Stimulated activated CD8-positive, alpha-beta memory T cell treated with anti-CD3 and anti-CD28 coated beads, Interleukin-12 subunit alpha, Interleukin-12 subunit beta, amount 100 ng/mL, for 24 hours (primary cell): ENCODE data around the gene CORO2A.
"Not testable (repeated sequence)": the region's sequence is repeated elsewhere in the genome, so short reads cannot be mapped to it uniquely, and the experiment has no call there.

Experiments
- DNase-seq: peaks from one replicate; pipeline ENCODE4 v3.0.0-alpha.2; 2020; ENCODE audit errors: extremely low read depth

The CORO2A gene

DNA sequence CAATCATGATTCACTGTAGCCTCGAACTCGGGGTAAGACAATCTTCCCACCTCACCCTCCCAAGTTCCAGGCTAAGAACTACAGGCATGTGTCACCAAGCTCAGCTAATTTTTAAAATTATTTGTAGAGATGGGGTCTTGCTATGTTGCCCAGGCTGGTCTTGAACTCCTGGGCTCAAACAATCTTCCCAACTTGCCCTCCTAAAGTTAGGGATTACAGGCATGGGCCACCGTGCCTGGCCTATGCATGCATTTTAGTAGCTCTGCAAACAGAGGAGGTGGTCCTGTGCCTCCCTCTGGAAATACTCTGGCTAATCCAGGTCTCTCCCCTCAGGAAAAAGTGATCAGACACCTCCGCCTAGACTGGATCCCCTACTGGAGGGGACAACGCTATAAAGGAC lies 51.9 kb downstream of the CORO2A start:
- no peak for DNase-seq

DNA sequence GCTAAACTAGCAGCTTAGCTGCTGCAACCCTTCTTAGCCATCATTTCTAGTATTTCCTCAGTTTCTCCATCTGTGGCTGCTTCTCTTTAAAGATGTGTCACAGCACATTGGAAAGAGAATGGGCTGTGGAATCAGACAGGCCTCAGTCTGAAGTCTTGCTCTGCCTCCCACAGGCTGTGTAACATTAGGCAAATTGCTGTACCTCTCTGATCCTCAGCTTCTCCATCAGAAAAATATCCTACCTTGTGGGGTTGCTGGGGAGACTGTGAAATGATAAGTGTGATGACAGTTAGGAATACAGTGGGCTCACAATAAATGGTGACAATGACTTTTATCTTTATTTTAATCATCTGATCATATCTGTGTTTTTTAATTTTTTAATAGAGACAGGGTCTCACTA lies 55.9 kb downstream of the CORO2A start:
- no peak for DNase-seq

DNA sequence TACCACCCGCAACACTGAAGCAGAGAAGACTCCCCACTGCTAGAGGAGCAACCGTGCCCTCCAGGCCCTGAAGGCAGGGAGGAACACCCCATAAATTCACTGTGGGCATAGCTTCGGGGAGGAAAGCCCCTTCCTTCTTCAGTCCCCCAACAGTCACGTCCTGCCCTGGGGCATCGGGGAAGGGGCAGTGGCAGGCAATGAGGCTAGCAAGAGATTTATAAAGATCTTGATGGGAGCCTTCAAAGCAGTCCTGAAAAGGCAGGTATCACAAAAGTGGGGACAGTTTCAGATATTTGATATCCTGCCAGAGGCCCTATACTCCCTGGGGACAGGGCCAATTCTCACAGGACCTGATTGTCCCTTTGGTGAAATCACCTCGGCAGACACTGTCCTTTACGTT lies 56.5 kb downstream of the CORO2A start:
- DNase-seq = no peak

DNA sequence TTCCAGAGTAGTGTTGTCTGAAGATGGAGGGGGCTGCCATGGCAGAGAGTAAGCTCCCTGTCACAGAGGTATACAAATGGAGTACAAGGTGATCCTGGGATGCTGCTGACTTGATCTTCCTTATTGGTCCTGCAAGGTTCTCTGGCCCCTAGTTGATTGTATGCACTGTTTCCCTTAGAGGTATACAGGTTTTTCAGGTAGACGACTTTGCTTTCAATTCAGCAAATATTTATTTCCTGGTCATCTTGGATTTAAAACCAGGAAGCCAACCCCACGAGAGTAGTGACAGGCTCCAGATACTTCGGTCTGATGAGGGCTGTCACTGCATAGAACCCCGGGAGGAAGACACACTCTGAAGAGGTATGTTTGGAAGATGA lies 56.9 kb downstream of the CORO2A start:
- no peak for DNase-seq

DNA sequence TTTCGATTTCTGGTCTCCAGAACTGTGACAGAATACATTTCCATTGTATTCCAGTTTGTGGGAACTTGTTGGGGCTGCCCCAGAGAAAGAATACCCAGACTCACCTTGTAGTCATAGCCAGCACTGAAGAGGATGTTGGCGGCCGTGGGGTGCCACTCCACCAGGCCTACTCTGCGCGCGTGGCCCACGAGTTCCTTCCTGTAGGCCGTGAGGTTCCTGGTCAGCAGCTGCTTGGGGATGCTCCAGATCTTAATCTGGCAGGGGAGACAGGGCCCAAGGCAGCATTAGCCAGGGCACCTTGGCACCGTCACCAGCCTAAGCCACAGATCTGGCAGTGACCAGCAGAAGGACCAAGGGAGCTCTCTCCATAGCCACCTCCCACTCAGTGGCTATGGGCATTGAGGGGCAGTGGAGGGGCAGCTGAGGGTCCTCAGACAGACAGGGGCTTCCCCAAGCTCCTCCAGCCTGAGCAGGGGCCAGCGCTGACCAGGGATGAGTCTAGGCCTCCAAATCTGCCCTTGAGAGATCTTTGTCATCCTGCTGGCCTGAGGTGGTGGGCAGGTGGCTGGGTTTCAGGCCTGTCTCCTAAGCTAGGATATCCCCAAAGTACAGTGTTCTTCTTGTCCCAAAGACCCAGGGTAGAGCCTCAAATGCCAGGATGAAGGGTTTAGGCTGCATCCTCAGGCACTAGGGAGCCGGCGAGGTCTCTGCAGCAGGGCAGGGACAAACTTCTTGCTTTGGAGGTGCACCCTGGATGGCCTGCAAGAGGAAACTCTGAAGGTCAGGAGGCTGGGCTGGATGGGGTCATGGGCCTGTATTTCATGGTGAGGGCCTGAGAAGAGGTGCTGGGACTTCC lies 57.5 kb downstream of the CORO2A start:
- no peak for DNase-seq

DNA sequence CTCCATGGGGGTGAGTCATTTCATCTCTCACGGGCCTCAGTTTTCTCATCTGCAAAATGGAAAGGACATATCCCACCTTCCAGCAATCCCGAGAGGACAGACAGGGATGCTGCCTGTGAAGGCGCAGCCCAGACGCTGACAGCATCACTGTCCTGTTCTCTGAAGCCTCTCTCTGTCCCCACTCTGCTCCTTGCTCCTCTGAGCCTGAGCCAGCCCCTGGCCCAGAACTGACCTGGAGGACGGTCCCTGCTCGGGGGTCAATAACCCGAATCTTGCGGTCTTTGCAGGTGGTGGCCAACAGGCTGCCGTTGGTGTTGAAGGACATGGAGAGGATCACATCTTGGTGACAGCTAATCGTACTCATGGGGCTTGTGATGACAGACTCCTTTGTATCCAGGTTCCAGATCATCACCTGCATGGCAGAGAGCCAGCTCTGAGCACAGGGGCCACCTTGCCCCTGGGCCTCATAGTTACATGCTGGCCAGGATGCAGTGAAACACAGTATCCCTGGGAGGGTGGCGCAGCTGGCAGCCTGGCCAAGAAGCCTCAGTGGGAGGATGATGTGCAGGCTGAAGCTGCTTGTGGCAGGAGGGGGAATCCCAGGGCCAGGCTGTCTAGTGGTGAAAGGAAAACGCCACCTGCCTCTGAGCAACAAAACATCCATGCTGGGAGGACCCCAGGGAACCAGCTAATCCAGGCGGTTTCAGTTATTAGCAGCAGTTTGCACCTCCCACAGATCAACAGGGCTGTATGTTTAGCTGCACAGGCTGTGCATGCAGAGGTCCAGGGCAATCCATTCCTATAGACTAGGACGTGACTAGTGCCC lies 59.4 kb downstream of the CORO2A start:
- DNase-seq = no peak

DNA sequence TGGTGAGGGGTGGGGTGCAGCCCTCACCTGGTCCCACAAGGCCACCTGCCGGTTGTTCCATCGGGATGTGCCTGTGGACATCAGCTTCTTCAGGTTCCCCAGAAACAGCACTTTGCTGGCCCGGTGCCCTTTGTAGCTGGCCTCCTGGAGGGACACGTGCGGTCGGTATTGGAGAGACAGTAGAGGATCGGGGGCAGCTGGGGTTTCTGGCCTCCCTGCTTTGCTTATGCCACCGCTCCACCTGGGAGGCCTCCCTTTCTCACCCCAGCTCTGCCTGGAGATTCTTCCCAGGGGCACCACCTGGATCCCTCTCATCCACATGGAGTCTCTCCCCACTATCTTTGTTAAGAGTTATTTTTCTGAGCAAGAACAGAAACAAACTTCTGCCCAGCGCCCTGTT lies 60.3 kb downstream of the CORO2A start:
- DNase-seq = no peak

DNA sequence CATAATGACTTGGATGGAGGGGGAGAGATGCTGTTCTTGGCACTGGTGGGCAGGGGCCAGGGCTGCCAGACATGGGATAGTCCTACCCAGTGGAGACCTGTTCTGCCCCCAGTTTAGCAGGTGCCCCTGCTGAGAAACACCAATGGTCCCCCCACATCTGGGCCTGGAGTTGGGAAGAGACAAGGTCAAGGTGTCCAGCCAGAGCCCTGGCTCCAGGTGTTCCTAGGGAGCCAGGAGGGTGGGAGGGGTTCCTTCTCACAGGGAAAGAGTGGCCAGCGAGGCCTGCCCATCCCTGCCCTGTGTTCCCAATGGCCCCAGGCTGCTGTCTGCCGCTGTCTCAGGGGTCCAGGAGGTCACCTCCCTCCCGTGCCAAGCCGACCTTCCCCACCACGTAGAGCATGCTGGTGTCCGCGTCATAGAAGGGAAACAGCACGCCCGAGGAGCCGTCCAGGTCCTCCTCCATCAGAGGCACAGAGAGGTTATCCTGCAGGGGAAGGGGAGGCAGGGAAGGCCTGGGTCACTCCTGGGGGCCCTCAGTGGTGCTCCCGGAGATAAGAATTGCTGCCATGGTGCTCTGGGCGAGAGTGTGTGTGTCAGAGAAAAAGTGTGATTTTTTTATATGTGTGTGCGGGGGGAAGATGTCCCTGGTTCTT lies 61.7 kb downstream of the CORO2A start:
- no peak for DNase-seq

DNA sequence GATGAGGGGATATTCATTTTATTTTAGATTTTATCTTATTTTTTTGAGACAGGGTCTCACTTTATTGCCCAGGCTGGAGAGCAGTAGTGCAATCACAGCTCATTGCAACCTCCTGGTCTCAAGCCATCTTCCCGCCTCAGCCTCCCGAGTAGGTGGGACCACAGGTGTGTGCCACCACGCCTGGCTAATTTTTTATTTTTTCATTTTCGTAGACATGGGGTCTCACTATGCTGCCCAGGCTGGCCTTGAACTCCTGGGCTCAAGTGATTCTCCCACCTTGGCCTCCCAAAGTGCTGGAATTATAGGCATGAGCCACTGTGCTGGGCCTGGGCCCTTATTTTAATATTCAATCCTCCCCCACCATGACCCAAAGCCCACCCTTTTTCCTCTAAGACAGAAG lies 62.4 kb downstream of the CORO2A start:
- DNase-seq = not testable (repeated sequence)

DNA sequence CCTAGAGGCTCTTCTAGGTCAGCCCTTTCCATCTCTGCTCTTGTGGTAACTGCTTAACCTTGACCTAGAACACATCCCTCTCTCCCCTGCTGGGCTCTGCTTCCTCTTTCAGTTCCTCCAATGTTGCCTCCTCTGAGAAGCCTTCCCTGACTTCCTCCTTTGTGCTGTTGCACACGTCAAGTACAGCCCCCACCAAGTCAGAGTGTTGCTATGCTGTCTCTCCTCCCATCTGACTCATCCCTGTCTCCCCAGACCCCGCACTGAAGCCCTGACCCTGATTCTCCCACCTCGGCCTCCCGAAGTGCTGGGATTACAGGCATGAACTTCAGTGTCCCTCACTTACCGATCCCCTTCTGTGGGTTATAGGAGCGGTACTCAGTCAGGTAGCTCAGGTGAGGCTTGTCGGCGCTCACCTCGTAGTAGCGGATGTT lies 63.0 kb downstream of the CORO2A start:
- no peak for DNase-seq

DNA sequence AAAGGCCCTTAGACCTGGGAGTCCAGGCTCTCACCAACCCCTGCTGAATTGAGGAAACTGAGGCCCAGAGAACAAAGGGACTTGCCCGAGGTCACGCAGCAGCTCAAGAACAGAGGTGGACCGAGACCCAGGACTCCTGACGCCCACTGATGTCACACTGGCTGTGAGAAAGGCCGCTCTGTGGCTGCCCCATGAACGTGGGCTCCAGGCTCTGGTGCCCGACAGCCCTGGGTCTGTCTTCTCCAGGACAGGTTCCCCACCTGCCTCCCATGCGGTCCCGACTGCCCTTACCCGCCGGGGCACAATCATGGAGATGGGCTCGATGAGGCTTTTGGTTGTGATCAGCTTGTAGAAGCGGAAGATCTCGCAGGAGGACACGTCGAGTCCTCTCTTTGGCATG lies 64.1 kb downstream of the CORO2A start:
- DNase-seq = no peak

DNA sequence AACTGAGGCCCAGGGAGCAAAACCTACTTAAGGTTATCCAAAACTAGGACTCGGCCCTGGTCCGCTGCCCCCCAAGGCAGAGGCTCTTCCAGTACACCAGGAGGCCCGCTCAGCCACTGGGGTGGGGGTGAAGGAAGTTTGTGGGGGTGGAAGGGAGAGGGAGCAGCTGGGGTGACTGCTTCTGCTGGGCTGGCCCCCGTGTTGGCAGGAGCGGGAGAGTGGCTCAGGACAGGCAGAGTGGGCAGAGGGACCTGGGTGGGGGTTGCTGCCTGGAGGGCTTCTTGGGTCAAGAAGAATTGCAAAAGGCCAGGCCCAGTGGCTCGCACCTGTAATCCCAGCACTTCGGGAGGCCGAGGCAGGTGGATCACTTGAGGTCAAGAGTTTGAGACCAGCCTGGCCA lies 65.2 kb downstream of the CORO2A start:
- no peak for DNase-seq

DNA sequence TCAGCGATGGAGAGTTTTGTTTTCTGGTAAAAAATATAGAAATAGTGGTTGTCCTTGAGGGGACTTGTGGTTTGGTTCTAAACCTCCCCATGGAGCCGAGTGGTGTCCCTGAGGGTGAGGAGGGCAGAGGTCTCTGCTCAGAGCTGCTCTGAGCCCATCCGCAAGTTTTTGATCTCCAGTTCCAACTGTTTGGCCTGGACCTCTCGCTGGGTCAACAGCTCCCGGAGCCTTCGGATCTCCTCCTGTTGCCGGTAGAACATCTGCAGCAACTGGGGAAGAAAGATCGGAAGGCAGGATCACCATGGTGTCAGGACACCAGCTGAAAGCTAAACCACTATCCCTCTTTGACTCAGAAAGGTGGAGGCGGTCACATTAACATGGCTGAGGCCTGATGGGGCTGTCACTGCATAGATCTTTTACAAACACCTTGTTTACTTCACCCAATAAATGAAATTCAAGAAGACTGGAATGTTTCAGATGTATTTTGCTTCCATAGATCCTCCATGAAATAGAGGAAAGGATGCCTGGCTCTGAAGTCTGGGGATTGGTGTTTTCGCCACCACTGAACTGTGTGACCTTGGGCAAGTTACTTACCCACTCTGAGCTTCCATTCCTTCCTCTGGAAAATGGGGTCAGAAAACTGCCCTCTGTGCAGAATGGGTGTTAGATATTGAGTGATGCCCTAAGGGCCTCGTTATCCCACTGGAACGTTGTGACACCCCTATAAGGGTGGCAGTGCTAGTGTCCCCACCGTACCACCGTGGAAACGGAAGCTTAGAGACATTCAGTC lies 67.6 kb downstream of the CORO2A start:
- DNase-seq = no peak

DNA sequence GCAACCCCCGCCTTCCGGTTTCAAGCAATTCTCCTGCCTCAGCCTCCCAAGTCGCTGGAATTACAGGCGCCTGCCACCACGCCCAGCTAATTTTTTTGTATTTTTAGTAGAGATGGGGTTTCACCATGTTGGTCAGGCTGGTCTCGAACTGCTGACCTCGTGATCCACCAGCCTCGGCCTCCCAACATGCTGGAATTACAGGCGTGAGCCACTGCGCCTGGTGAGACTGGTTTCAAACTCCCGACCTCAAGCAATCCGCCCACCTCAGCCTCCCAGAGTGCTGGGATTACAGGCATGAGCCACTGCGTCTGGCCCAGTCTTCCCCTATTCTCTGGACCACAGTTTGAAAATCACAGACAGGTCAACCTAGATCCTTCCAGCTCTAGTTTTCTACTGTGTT lies 68.3 kb downstream of the CORO2A start:
- not testable (repeated sequence) for DNase-seq

DNA sequence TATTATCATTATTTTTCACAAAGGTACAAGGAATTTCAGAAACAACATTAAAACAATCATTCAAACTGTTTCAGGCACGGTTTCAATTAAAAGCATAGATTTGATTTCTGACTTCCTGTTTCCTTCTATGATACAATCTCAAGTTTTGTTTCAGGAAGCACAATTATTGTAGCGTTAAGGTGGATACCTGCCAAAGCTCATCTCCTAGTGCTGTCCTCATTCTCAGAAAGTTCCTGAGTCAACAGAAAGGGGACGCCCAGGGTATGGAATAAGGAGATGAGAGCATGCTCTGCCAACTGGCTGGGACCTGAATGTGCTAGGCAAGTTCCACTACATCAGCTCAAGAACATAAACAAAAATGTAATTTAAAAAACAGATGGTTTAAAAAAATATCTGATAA lies 71.4 kb downstream of the CORO2A start:
- DNase-seq = no peak

DNA sequence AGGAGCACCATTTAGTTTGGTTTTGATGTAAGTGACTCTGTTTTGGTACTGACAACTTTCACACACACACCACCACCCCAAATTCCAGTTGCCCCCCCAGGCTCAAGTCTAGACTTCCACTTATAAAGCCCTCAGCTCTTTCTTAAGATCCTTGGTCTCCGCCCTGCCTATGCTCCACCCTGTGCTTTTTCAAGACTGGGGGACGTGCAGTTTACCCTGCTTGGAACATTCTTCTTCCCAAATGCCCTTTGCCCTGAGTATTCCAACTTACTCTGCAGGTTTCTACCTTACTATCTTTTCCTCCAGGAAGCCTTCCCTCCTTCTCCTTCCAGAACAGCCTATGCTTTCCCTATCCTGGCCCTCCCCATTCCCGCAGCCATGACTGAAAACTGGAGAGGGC lies 72.0 kb downstream of the CORO2A start:
- no peak for DNase-seq

DNA sequence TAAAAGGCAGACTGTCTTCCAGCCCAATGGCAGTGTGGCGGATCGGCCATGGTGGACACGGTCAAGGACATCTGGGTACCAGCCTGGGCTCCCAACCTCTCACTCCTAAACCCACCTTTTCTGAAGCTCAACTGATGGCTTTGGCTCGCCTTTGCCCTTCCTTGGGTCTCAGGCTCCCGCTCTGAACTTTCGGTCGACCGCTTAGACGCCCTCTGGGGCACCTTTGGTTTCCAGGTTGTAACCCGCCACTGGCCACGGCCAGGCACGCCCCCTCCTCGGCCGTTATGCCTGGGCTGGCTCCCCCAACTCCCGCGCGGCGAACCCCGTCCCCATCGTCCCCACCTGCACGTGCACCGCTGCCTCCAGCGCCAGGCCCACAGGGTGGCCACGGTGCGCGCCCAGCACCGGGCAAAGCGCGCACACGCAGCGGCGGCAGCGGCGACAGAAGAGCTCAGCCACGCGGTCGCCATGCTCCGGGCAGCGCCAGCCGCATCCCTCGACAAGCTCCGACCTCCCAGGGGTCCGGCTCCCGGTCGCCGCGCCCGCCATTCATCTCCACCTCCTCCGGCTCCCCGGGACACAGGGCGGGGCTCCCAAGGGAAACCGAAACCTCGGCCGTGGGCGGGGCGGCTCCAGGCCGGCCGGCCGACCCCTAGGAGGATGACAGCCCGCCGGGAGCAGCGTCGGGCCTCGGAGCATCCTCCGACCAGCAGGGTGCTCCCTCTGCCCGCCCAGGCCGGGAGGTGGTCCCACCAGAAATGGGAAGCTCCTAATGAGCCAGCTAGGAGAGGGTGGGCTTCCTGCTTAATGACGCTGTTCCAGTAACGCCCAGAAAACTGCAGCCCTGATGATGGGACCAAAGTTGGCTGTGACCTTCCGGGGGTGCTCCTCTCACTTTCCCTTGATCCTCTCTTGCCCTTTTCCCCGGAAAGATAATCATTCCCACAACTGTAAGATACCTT lies 73.5 kb downstream of the CORO2A start, which contains the start of gene TRIM14:
Gene TRIM14 (minus strand): TSS at position 583 of the 962 bp plus-strand sequence. CDS start 34 bp downstream, at position 549.
- DNase-seq = peak; percentile 19

DNA sequence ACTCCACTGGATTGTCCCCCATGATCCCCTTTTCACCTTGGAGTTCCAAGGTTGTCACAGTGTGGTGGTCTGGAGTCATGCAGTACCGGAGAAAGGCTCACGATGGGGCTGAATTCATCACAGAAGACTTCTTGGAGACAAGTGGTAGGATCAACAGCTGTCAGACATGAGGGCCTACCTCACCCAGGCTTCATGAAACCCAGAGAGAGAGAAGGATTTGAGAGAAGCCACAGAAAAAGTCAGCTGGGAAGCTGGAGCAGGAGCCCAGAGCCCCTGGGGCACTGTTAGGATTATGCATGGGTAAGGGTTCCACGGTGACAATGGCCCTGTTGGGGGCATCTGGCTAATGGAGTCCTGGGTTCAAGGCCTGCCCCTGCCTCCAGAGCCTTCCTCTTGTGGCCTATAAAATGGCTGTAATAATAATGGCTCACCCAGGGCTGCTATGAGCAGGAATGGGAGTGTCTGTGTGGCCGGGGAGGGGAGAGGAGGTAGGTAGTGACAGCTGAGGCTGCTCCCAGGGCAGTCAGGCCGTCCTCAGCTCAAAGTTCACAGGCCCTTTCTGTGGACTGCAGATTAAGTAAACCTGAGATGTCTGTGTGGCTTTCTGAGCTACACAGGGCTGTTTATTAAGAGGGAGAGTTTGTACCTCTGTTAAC lies 74.3 kb downstream of the CORO2A start:
- no peak for DNase-seq

DNA sequence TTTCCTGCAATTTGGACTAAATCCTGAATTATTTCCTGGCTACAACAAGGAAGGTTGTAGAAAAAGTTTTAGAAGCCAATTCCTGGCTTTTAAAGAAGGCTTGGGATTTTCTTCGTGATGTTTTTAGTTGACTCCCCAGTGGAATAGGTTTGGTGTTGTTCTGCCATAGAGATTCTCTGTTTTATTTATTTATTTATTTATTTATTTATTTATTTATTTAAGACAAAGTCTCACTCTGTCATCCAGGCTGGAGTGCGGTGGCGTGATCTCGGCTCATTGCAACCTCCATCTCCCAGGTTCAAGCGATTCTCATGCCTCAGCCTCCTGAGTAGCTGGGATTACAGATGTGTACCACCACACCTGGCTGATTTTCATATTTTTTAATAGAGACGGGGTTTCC lies 75.3 kb downstream of the CORO2A start:
- not testable (repeated sequence) for DNase-seq

DNA sequence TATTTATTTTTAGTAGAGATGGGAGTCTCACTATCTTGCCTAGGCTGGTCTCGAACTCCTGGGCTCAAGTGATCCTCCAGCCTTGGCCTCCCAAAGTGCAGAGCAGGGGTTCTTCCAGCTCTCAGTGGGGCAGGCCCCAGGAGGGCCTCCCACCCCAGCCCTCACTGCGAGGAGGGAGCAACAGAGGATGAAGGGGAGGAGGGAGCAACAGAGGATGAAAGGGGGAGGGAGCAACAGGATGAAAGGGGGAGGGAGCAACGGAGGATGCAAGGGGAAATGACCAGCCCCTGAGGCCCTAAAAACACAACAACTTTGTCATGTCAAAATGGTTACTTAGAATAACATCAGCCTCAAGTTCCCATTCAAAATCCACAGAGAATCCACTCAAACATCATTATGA lies 83.4 kb downstream of the CORO2A start:
- DNase-seq = no peak
